GM12878 (cell line): ENCODE results near the gene ANTKMT. TPM values are rescaled to one million over a fixed set of nuclear protein-coding genes. Genes with fewer than 3 reads are reported as not detected.
A peak's percentile ranks its signal among the peaks of the same experiment; 100 is the strongest.

ENCODE experiments used
- ATAC-seq: fragments of 200-7000 bp; cut with Tn5 transposase; 3 replicates; pipeline ENCODE4 v1.9.1; 2020; ENCODE audit warnings: mild to moderate bottlenecking, moderate library complexity
- BruUV-seq: library from RNA; stranded (reverse); fragments of 400-500 nt; replicated peaks from 2 replicates; lab custom pipeline; 2021; lab: Mats Ljungman, UMichigan
- CTCF ChIA-PET: fragments of 300-600 bp; sonication (Branson Sonifier 250); formaldehyde crosslinking; extraction: SDS; loops from one replicate; lab custom pipeline; 2021; ENCODE audit warnings: inconsistent platforms; lab: Yijun Ruan, JAX
- POLR2A ChIA-PET: fragments of 350-600 bp; formaldehyde crosslinking; extraction: SDS; loops from one replicate; lab custom pipeline; 2021; ENCODE audit warnings: inconsistent platforms; lab: Charles Lee
- RAD21 ChIA-PET: fragments of 300-600 bp; sonication (Branson Sonifier 250); formaldehyde crosslinking; loops from one replicate; lab custom pipeline; 2023; ENCODE audit warnings: antibody characterized with exemption; ENCODE audit not compliant: unreplicated experiment; lab: Charles Lee
- SMC1A ChIA-PET: fragments of 300-600 bp; sonication (Branson Sonifier 250); formaldehyde crosslinking; loops from one replicate; lab custom pipeline; 2023; ENCODE audit not compliant: unreplicated experiment, uncharacterized antibody; lab: Charles Lee
- DNase-seq: peaks from one replicate; pipeline ENCODE4 v3.0.0-alpha.2; 2011; ENCODE audit warnings: low read depth, low spot score
- FAIRE-seq: peaks from 3 replicates; lab custom pipeline; 2011; peaks lifted over from hg19 to GRCh38; lab: Jason Lieb, UNC
- H2AFZ ChIP-seq: 2 replicates; pipeline ENCODE4 v1.6.0; 2011; ENCODE audit warnings: low read depth, low read length, control low read depth; ENCODE audit not compliant: control insufficient read depth
- H3K27ac ChIP-seq: 2 replicates; pipeline ENCODE4 v1.5.1; 2011; ENCODE audit warnings: control low read depth; ENCODE audit not compliant: control insufficient read depth, insufficient read depth
- H3K27me3 ChIP-seq, 2 experiments: replicated peaks in 1 of 2; 2 replicates each; pipeline versions ENCODE4 v1.6.0 to v1.6.1; 2011; ENCODE audit warnings: low read length in 1 of 2; ENCODE audit not compliant: control insufficient read depth in 2 of 2, insufficient read depth in 2 of 2
- H3K36me3 ChIP-seq, 2 experiments: 2 replicates each; pipeline ENCODE4 v1.5.1; 2011; ENCODE audit warnings: low read length in 1 of 2; ENCODE audit not compliant: control insufficient read depth in 2 of 2, insufficient read depth in 2 of 2
- H3K4me1 ChIP-seq: 2 replicates; pipeline ENCODE4 v1.6.1; 2011; ENCODE audit warnings: mild to moderate bottlenecking, low read length, moderate library complexity, mixed read lengths; ENCODE audit not compliant: control insufficient read depth, insufficient read depth
- H3K4me2 ChIP-seq: 2 replicates; pipeline ENCODE4 v1.6.0; 2011; ENCODE audit warnings: control low read depth; ENCODE audit not compliant: control insufficient read depth, insufficient read depth
- H3K4me3 ChIP-seq: fragments of 200-600 bp; sonication (generic); 2 replicates; pipeline ENCODE4 v1.5.1; 2016
- H3K79me2 ChIP-seq: 2 replicates; pipeline ENCODE4 v1.6.0; 2011; ENCODE audit warnings: low read length; ENCODE audit not compliant: control insufficient read depth, insufficient read depth
- H3K9ac ChIP-seq: 2 replicates; pipeline ENCODE4 v1.8.0; 2011; ENCODE audit warnings: low read length, control low read depth, mixed read lengths; ENCODE audit not compliant: control insufficient read depth, insufficient read depth
- H3K9me3 ChIP-seq: replicated peaks from 3 replicates; pipeline ENCODE4 v1.5.1; 2011; ENCODE audit warnings: mild to moderate bottlenecking, low read length; ENCODE audit not compliant: control insufficient read depth, insufficient read depth
- H4K20me1 ChIP-seq: 2 replicates; pipeline ENCODE4 v1.6.0; 2011; ENCODE audit not compliant: control insufficient read depth, insufficient read depth
- BHLHE40 ChIP-seq, 2 experiments: fragments of 450-650 bp in 1 of 2; IDR thresholded peaks; 2 replicates each; pipeline ENCODE4 v1.6.1; 2011 to 2017; ENCODE audit warnings: low read depth in 2 of 2, borderline replicate concordance in 1 of 2, improper control_type of control experiment in 1 of 2, low read length in 1 of 2, mild to moderate bottlenecking in 1 of 2
- DPF2 ChIP-seq: fragments of 450-650 bp; IDR thresholded peaks from 2 replicates; pipeline ENCODE4 v1.6.1; 2017; ENCODE audit warnings: mild to moderate bottlenecking
- ESRRA ChIP-seq: IDR thresholded peaks from 2 replicates; pipeline ENCODE4 v1.6.1; 2012; ENCODE audit warnings: mild to moderate bottlenecking, low read length, improper control_type of control experiment
- EZH2 ChIP-seq: IDR thresholded peaks from 2 replicates; pipeline ENCODE4 v1.6.1; 2012; ENCODE audit warnings: low read depth, mild to moderate bottlenecking, control low read depth, inconsistent platforms, low read length, borderline replicate concordance; ENCODE audit not compliant: control insufficient read depth
- GABPA ChIP-seq: IDR thresholded peaks from 2 replicates; pipeline ENCODE4 v1.6.1; 2014; ENCODE audit warnings: antibody characterized with exemption, low read depth, mild to moderate bottlenecking, inconsistent platforms
- KAT2A ChIP-seq: conservative IDR thresholded peaks from 2 replicates; pipeline ENCODE4 v1.6.1; 2011; ENCODE audit warnings: low read depth, low read length; ENCODE audit not compliant: control insufficient read depth
- NR2F1 ChIP-seq: fragments of 450-650 bp; conservative IDR thresholded peaks from 2 replicates; pipeline ENCODE4 v1.6.1; 2017; ENCODE audit warnings: mild to moderate bottlenecking
- RCOR1 ChIP-seq: conservative IDR thresholded peaks from 2 replicates; pipeline ENCODE4 v1.6.1; 2012; ENCODE audit warnings: low read depth, low read length, improper control_type of control experiment
- SREBF2 ChIP-seq: IDR thresholded peaks from 2 replicates; pipeline ENCODE4 v1.6.1; 2012; ENCODE audit warnings: mild to moderate bottlenecking, low read length
- WGBS: methylation state at CpG from one replicate; pipeline ENCODE4 v1.1.6; 2016; ENCODE audit warnings: low lambda C conversion rate; ENCODE audit not compliant: insufficient replicate concordance, insufficient coverage; ENCODE audit errors: missing lambda C conversion rate; 5-methylcytosine and 5-hydroxymethylcytosine counted together
- in situ Hi-C: fragments of 300-500 bp; cut with MboI; formaldehyde crosslinking; loops from 9 replicates; pipeline ENCODE4 v1.14.3; 2018; ENCODE audit warnings: mixed read lengths
- intact Hi-C: fragments of 100-400 bp; cut with micrococcal nuclease; formaldehyde crosslinking; loops from one replicate; pipeline ENCODE4 v1.14.2; 2022; ENCODE audit not compliant: unreplicated experiment
- polyA plus RNA-seq, 11 experiments: library from polyadenylated mRNA; depleted of rRNA in 4 of 11; unstranded in 6 of 11; stranded (reverse) in 5 of 11; fragments of >200 nt; fragmentation: Nextera tagmentation in 4 of 11; fragmentation: Illumina TruSeq in 1 of 11; extraction: Ambion mirVana in 4 of 11; extraction: Trizol in 1 of 11; gene quantifications; 1 replicate in 1 of 11; 2 replicates in 10 of 11; pipeline versions ENCODE4 v1.2.1 to v1.2.3, GENCODE V29; 2011 to 2016; ENCODE audit warnings: inconsistent platforms in 2 of 11, missing spikeins in 2 of 11, low read depth in 1 of 11
- total RNA-seq, 4 experiments: library from RNA; depleted of rRNA in 3 of 4; stranded (reverse); fragments of >200 nt in 3 of 4; fragmentation: Illumina TruSeq in 1 of 4; extraction: Trizol in 1 of 4; gene quantifications; 2 replicates each; pipeline versions ENCODE4 v1.2.1 to v1.2.3, GENCODE V29; 2013 to 2021
- TF ChIP-seq, protein P1 (sequence below): IDR thresholded peaks from 2 replicates; pipeline ENCODE4 v1.6.1; 2011; ENCODE audit warnings: low read depth, low read length, improper control_type of control experiment, borderline replicate concordance
- TF ChIP-seq, protein P2 (sequence below): fragments of 450-650 bp; IDR thresholded peaks from 2 replicates; pipeline ENCODE4 v1.6.1; 2017; ENCODE audit warnings: mild to moderate bottlenecking, moderate library complexity
- TF ChIP-seq, protein P3 (sequence below): fragments of 450-650 bp; IDR thresholded peaks from 2 replicates; pipeline ENCODE4 v1.6.1; 2014; ENCODE audit warnings: mild to moderate bottlenecking
- TF ChIP-seq, protein P4 (sequence below): fragments of 450-650 bp; IDR thresholded peaks from 2 replicates; pipeline ENCODE4 v1.6.1; 2016; ENCODE audit warnings: mild to moderate bottlenecking

The ANTKMT gene
- total and polyA plus RNA-seq, 10 of the 15 experiments (the other 5 are each of a cell fraction or from before 2014, with no cell fraction given), result 0.58 to 60.5 (median 25.8) TPM

DNA sequence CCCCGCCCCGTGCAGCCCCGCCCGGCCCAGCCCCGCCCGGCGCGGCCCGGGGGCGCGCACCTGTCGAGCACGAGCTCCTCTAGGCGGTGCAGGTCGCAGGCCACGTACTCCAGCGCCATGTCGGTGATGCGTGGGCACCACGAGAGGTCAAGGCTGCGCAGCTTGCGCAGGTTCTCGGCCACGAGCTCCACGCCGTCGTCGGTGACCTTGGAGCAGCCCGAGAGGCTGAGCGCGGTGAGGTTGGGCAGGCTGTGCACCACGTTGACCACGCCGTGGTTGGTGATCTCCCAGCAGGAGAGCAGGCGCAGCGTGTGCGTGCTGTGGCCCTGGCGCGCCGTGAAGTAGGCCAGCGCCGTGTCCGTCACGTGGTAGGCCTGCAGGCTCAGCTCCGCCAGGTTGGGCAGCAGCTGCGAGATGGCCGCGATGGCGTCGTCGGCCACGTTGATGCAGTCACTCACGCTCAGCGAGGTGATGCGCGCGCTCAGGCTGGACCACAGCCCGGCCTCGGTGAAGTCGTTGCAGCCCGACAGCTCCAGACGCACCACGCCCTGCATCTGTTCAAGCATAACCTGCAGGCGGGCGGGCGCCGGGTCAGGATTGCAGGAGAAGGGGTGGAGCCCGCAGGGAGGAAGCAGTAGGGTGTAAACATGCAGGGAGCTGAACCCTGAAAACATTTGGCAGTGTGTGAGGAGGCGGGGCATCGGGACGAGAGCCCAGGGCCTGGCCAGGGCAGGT lies 25.4 kb upstream of the ANTKMT start:
- ChIA-PET POLR2A (interaction anchor here (0.7 to 2.0 kb wide), 6 partner anchors 11 to 59 kb away, joined by 3 to 7 read pairs (median 4); partner anchors contain the start of genes ANTKMT, HAGHL, JMJD8 and METRN), RAD21 (interaction anchor here (0.9 kb wide), 1 partner anchor 25 kb away, joined by 3 read pairs; no protein-coding TSS in a partner anchor), SMC1A (no interaction called here), CTCF (interaction anchor here (0.6 to 1.6 kb wide), 6 partner anchors 14 to 365 kb away, joined by 3 to 5 read pairs (median 3); no protein-coding TSS in a partner anchor)
- intact Hi-C loops, result no loop called here
- no peaks in the 10 kb centered on the region; the same call in 2 of the 3 replicates for H3K9me3 ChIP-seq
- H3K79me2 ChIP-seq, result no peaks in the 10 kb centered on the region
- ATAC-seq (peak; percentile 82), FAIRE-seq (no peak), DNase-seq (no peak)
- no peak overlapping the region for H3K9ac ChIP-seq
- BruUV-seq, result no TSS peak
- peak overlapping the region; percentile 88 for H3K4me2 ChIP-seq
- H3K4me1 ChIP-seq, result peaks cover 7% of the 10 kb centered on the region
- H4K20me1 ChIP-seq, result no peaks in the 10 kb centered on the region
- in situ Hi-C loops, result no loop called here
- H3K27me3 ChIP-seq, result peaks cover 2 to 6% of the 10 kb centered on the region in 2 experiments; a peak in 3 of 4 replicates
- H3K36me3 ChIP-seq, result no peaks in the 10 kb centered on the region
- H3K4me3 ChIP-seq, result peak overlapping the region; percentile 53; the same call in 1 of the 2 replicates
- H3K27ac ChIP-seq, result no peak overlapping the region
- WGBS, result 2% methylated on average over 69 of the region's 71 CpGs
- peak overlapping the region; percentile 89 for H2AFZ ChIP-seq
- TF ChIP-seq GABPA, result no peak
- TF ChIP-seq ESRRA, result no peak
- TF ChIP-seq, protein P1, sequence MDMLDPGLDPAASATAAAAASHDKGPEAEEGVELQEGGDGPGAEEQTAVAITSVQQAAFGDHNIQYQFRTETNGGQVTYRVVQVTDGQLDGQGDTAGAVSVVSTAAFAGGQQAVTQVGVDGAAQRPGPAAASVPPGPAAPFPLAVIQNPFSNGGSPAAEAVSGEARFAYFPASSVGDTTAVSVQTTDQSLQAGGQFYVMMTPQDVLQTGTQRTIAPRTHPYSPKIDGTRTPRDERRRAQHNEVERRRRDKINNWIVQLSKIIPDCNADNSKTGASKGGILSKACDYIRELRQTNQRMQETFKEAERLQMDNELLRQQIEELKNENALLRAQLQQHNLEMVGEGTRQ, result peak; percentile 12; the same call in 1 of the 2 replicates
- TF ChIP-seq NR2F1, result peak; percentile 94
- no peak for TF ChIP-seq KAT2A
- TF ChIP-seq, protein P2, sequence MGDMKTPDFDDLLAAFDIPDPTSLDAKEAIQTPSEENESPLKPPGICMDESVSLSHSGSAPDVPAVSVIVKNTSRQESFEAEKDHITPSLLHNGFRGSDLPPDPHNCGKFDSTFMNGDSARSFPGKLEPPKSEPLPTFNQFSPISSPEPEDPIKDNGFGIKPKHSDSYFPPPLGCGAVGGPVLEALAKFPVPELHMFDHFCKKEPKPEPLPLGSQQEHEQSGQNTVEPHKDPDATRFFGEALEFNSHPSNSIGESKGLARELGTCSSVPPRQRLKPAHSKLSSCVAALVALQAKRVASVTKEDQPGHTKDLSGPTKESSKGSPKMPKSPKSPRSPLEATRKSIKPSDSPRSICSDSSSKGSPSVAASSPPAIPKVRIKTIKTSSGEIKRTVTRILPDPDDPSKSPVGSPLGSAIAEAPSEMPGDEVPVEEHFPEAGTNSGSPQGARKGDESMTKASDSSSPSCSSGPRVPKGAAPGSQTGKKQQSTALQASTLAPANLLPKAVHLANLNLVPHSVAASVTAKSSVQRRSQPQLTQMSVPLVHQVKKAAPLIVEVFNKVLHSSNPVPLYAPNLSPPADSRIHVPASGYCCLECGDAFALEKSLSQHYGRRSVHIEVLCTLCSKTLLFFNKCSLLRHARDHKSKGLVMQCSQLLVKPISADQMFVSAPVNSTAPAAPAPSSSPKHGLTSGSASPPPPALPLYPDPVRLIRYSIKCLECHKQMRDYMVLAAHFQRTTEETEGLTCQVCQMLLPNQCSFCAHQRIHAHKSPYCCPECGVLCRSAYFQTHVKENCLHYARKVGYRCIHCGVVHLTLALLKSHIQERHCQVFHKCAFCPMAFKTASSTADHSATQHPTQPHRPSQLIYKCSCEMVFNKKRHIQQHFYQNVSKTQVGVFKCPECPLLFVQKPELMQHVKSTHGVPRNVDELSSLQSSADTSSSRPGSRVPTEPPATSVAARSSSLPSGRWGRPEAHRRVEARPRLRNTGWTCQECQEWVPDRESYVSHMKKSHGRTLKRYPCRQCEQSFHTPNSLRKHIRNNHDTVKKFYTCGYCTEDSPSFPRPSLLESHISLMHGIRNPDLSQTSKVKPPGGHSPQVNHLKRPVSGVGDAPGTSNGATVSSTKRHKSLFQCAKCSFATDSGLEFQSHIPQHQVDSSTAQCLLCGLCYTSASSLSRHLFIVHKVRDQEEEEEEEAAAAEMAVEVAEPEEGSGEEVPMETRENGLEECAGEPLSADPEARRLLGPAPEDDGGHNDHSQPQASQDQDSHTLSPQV, result no peak
- TF ChIP-seq, protein P3, sequence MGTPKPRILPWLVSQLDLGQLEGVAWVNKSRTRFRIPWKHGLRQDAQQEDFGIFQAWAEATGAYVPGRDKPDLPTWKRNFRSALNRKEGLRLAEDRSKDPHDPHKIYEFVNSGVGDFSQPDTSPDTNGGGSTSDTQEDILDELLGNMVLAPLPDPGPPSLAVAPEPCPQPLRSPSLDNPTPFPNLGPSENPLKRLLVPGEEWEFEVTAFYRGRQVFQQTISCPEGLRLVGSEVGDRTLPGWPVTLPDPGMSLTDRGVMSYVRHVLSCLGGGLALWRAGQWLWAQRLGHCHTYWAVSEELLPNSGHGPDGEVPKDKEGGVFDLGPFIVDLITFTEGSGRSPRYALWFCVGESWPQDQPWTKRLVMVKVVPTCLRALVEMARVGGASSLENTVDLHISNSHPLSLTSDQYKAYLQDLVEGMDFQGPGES, result no peak
- peak; percentile 79 for TF ChIP-seq DPF2
- peak in 1 of 2 experiments; percentile 71; a peak in 2 of 4 replicates for TF ChIP-seq BHLHE40 (IDR thresholded peaks at IDR 0.05; ENCODE audit: borderline replicate concordance in 1 of 2, low read depth in 2 of 2, low read length in 1 of 2)
- no peak for TF ChIP-seq EZH2
- TF ChIP-seq, protein P4, sequence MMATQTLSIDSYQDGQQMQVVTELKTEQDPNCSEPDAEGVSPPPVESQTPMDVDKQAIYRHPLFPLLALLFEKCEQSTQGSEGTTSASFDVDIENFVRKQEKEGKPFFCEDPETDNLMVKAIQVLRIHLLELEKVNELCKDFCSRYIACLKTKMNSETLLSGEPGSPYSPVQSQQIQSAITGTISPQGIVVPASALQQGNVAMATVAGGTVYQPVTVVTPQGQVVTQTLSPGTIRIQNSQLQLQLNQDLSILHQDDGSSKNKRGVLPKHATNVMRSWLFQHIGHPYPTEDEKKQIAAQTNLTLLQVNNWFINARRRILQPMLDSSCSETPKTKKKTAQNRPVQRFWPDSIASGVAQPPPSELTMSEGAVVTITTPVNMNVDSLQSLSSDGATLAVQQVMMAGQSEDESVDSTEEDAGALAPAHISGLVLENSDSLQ, result peak; percentile 79
- no peak for TF ChIP-seq RCOR1
- no peak for TF ChIP-seq SREBF2
